Measurements from ENCODE around the gene DRAM1. TPM values are rescaled to one million over a fixed set of nuclear protein-coding genes. Genes with fewer than 3 reads are reported as not detected.

The DRAM1 gene
- polyA plus RNA-seq, 2 of the 4 experiments (the other 2 are of a cell fraction), result 28.0 to 39.1 TPM

- ATAC-seq, result no peak
- FAIRE-seq, result no peak
- H3K9me3 ChIP-seq, result no peaks in the 10 kb centered on the region
- H3K4me2 ChIP-seq, result no peak overlapping the region
- WGBS (ENCODE audit: missing lambda C conversion rate), result 62% methylated on average over 5 of the region's 5 CpGs
- CTCF ChIA-PET, result interaction anchor here (0.7 to 1.5 kb wide), 3 partner anchors 15 to 950 kb away, joined by 3 to 5 read pairs (median 4); partner anchors contain the start of gene GNPTAB
- POLR2A ChIA-PET, result interaction anchor here (1.0 kb wide), 1 partner anchor 14 kb away, joined by 3 read pairs; the partner anchor contains the start of gene GNPTAB
- no peaks in the 10 kb centered on the region for H3K4me1 ChIP-seq
- DNase-seq (ENCODE audit: low read depth in 1 of 2, low spot score in 1 of 2), result no peak
- H3K27ac ChIP-seq, result no peak overlapping the region
- H3K4me3 ChIP-seq, result no peak overlapping the region
- TF ChIP-seq NFE2L2 (conservative IDR thresholded peaks at IDR 0.05; ENCODE audit: low read length) (no peak), FOSL2 (IDR thresholded peaks at IDR 0.05) (no peak), FOSL2 (CRISPR knock-in tag; IDR thresholded peaks at IDR 0.05) (no peak), NPAS2 (CRISPR knock-in tag; IDR thresholded peaks at IDR 0.05; ENCODE audit: borderline replicate concordance) (no peak), JUN (IDR thresholded peaks at IDR 0.05) (no peak), BHLHE40 (IDR thresholded peaks at IDR 0.05; ENCODE audit: low read depth, low read length) (no peak), ZFP36 (IDR thresholded peaks at IDR 0.05; ENCODE audit: borderline replicate concordance, partially characterized antibody) (no peak), CBX8 (IDR thresholded peaks at IDR 0.05) (no peak), ZNF302 (CRISPR knock-in tag; IDR thresholded peaks at IDR 0.05) (no peak), REST (IDR thresholded peaks at IDR 0.05) (no peak), RARB (CRISPR knock-in tag; IDR thresholded peaks at IDR 0.05) (no peak), HOXA7 (CRISPR knock-in tag; IDR thresholded peaks at IDR 0.05) (no peak), HDAC2 (IDR thresholded peaks at IDR 0.05) (no peak), MAX (IDR thresholded peaks at IDR 0.05) (no peak), ATOH8 (CRISPR knock-in tag; IDR thresholded peaks at IDR 0.05; ENCODE audit: low read depth) (no peak), KDM5A (IDR thresholded peaks at IDR 0.05) (no peak), PHF8 (IDR thresholded peaks at IDR 0.05; ENCODE audit: borderline replicate concordance, low read depth) (no peak), TFCP2L1 (CRISPR knock-in tag; IDR thresholded peaks at IDR 0.05) (no peak), USF2 (IDR thresholded peaks at IDR 0.05) (no peak)
Measured at GRCh38 chr12:101845137-101845711, 32.2 kb upstream of the DRAM1 start.

- FAIRE-seq, result no peak
- ChIA-PET POLR2A (no interaction called here), CTCF (interaction anchor here (1.4 to 3.5 kb wide), 3 partner anchors 10 to 17 kb away, joined by 3 to 12 read pairs (median 6); partner anchors contain the start of gene GNPTAB)
- no peak for DNase-seq (ENCODE audit: low read depth in 1 of 2, low spot score in 1 of 2)
- WGBS (ENCODE audit: missing lambda C conversion rate), result 55% methylated on average over 5 of the region's 5 CpGs
- Histone ChIP-seq H3K4me1 (no peaks in the 10 kb centered on the region), H3K4me3 (no peak overlapping the region), H3K27ac (no peak overlapping the region), H3K4me2 (no peak overlapping the region), H3K9me3 (no peaks in the 10 kb centered on the region)
- no peak; a peak in 1 of 6 replicates for ATAC-seq
- no peak for TF ChIP-seq CTCF (IDR thresholded peaks at IDR 0.05)
- no peak for TF ChIP-seq ESRRA (IDR thresholded peaks at IDR 0.05; ENCODE audit: borderline replicate concordance, low read length)
- no peak for TF ChIP-seq EP300 (IDR thresholded peaks at IDR 0.05)
- no peak for TF ChIP-seq HEYL (CRISPR knock-in tag; IDR thresholded peaks at IDR 0.05)
- TF ChIP-seq GATA3 (IDR thresholded peaks at IDR 0.05; ENCODE audit: borderline replicate concordance), result no peak
- TF ChIP-seq E2F6 (IDR thresholded peaks at IDR 0.05; ENCODE audit: borderline replicate concordance, low read depth), result no peak
- TF ChIP-seq CHD2 (IDR thresholded peaks at IDR 0.05; ENCODE audit: low read length, partially characterized antibody), result no peak
- TF ChIP-seq HOXA7 (CRISPR knock-in tag; IDR thresholded peaks at IDR 0.05), result no peak
- TF ChIP-seq RAD21 (conservative IDR thresholded peaks at IDR 0.05 in 1 of 2, IDR thresholded peaks at IDR 0.05 in 1 of 2), result no peak
- TF ChIP-seq ZC3H11A (IDR thresholded peaks at IDR 0.05), result no peak
- TF ChIP-seq FOXS1 (CRISPR knock-in tag; IDR thresholded peaks at IDR 0.05), result no peak
- no peak for TF ChIP-seq NFE2L2 (conservative IDR thresholded peaks at IDR 0.05; ENCODE audit: low read length)
- no peak for TF ChIP-seq BCL3 (IDR thresholded peaks at IDR 0.05)
Measured at GRCh38 chr12:101847325-101847724, 30.1 kb upstream of the DRAM1 start.

All from A549 (cell line).